CD8-positive, alpha-beta memory T cell (primary cell): ENCODE data around the gene LAPTM4A. TPM values are rescaled to one million over a fixed set of nuclear protein-coding genes. Genes with fewer than 3 reads are reported as not detected.

Source experiments
- CTCF ChIA-PET: fragments of 350-600 bp; sonication (Branson Sonifier 250); formaldehyde crosslinking; loops from one replicate; lab custom pipeline; 2021; ENCODE audit warnings: antibody characterized with exemption; lab: Charles Lee
- POLR2A ChIA-PET: fragments of 350-600 bp; sonication (Branson Sonifier 250); formaldehyde crosslinking; loops from one replicate; lab custom pipeline; 2021; ENCODE audit warnings: antibody characterized with exemption; lab: Charles Lee
- DNase-seq, 5 donors: peaks; one replicate each; pipeline versions ENCODE4 v3.0.0 to v3.0.0-alpha.2; 2020 to 2022; ENCODE audit warnings: mixed read lengths in 1 of 5
- H3K27ac ChIP-seq: one replicate; pipeline ENCODE4 v1.7.0; 2013; ENCODE audit warnings: low read depth, mild to moderate bottlenecking, low read length, moderate library complexity
- H3K27me3 ChIP-seq: 2 replicates; pipeline ENCODE4 v1.7.0; 2013; ENCODE audit warnings: low read length, mild to moderate bottlenecking; ENCODE audit not compliant: insufficient read depth, poor library complexity, severe bottlenecking
- H3K36me3 ChIP-seq: 2 replicates; pipeline ENCODE4 v1.7.0; 2013; ENCODE audit warnings: mild to moderate bottlenecking, low read length, moderate library complexity; ENCODE audit not compliant: insufficient read depth
- H3K4me1 ChIP-seq: 2 replicates; pipeline ENCODE4 v1.7.0; 2013; ENCODE audit warnings: mild to moderate bottlenecking, low read length, moderate library complexity; ENCODE audit not compliant: insufficient read depth
- H3K4me3 ChIP-seq: 2 replicates; pipeline ENCODE4 v1.7.0; 2013; ENCODE audit warnings: mild to moderate bottlenecking, low read length
- H3K9me3 ChIP-seq: 2 replicates; pipeline ENCODE4 v1.7.0; 2013; ENCODE audit warnings: mild to moderate bottlenecking, low read length
- H3K27ac Mint-ChIP-seq, 8 donors: one replicate each; pipeline ENCODE4 v1.8.0; 2020 to 2021; ENCODE audit warnings: mixed read lengths in 8 of 8, mild to moderate bottlenecking in 6 of 8, inconsistent platforms in 3 of 8, moderate library complexity in 3 of 8
- H3K27me3 Mint-ChIP-seq, 2 donors: one replicate each; pipeline ENCODE4 v1.8.0; 2020 to 2021; ENCODE audit warnings: mixed read lengths in 2 of 2, mild to moderate bottlenecking in 1 of 2, moderate library complexity in 1 of 2
- H3K36me3 Mint-ChIP-seq, 3 donors: one replicate each; pipeline ENCODE4 v1.8.0; 2020 to 2021; ENCODE audit warnings: mixed read lengths in 3 of 3, inconsistent platforms in 1 of 3, mild to moderate bottlenecking in 1 of 3
- H3K4me1 Mint-ChIP-seq, 3 donors: one replicate each; pipeline ENCODE4 v1.8.0; 2020 to 2021; ENCODE audit warnings: mixed read lengths in 3 of 3, inconsistent platforms in 1 of 3, mild to moderate bottlenecking in 1 of 3
- H3K4me3 Mint-ChIP-seq, 7 donors: one replicate each; pipeline ENCODE4 v1.8.0; 2020 to 2021; ENCODE audit warnings: mixed read lengths in 7 of 7, mild to moderate bottlenecking in 6 of 7, moderate library complexity in 4 of 7, inconsistent platforms in 2 of 7
- H3K9me3 Mint-ChIP-seq, 5 donors: one replicate each; pipeline ENCODE4 v1.8.0; 2020 to 2022; ENCODE audit warnings: mixed read lengths in 5 of 5, mild to moderate bottlenecking in 3 of 5, moderate library complexity in 2 of 5, inconsistent platforms in 1 of 5
- polyA plus RNA-seq: library from polyadenylated mRNA; unstranded; fragments of 300-500 nt; fragmentation: Illumina TruSeq; gene quantifications from one replicate; pipeline ENCODE4 v1.2.3, GENCODE V29; 2021
- total RNA-seq, 2 experiments: library from RNA; stranded (reverse); gene quantifications; one replicate each; pipeline ENCODE4 v1.2.3, GENCODE V29; 2021

The LAPTM4A gene
- total and polyA plus RNA-seq, 3 experiments from 2014 or later, result 29.0 to 119 (median 31.0) TPM

DNA sequence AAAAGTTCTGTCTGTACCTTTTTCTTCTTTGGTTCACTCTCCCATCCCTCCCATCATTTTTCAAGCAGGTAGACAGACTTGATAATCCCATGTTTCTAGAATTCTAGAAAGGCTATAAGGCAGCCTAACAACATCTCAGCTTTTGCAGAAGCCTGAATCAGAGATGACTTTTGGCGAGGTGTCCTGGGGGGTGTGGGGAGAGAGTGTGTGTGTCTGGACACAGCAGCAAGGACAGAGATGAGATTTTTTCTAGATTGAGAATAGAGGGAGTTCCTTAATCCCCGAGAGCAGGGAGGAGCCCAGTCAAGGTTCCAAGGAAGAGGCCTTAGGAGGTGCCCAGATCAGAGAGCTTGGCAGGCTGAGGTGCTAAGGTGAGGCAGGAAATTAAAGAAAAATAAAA is 22.0 kb upstream of the LAPTM4A start:
- Mint-ChIP-seq H3K36me3 (no peaks in the 10 kb centered on the region), H3K27ac (no peak overlapping the region), H3K27me3 (peaks cover 10 to 24% of the 10 kb centered on the region in 2 donors), H3K9me3 (no peaks in the 10 kb centered on the region), H3K4me1 (no peaks in the 10 kb centered on the region), H3K4me3 (no peak overlapping the region)
- Histone ChIP-seq H3K4me1 (no peaks in the 10 kb centered on the region), H3K27me3 (no peaks in the 10 kb centered on the region), H3K27ac (no peak overlapping the region), H3K4me3 (no peak overlapping the region), H3K36me3 (no peaks in the 10 kb centered on the region), H3K9me3 (no peaks in the 10 kb centered on the region)
- ChIA-PET CTCF (interaction anchor here (1.0 kb wide), 1 partner anchor 17 kb away, joined by 3 read pairs; no protein-coding TSS in a partner anchor), POLR2A (no interaction called here)
- DNase-seq, result no peak

DNA sequence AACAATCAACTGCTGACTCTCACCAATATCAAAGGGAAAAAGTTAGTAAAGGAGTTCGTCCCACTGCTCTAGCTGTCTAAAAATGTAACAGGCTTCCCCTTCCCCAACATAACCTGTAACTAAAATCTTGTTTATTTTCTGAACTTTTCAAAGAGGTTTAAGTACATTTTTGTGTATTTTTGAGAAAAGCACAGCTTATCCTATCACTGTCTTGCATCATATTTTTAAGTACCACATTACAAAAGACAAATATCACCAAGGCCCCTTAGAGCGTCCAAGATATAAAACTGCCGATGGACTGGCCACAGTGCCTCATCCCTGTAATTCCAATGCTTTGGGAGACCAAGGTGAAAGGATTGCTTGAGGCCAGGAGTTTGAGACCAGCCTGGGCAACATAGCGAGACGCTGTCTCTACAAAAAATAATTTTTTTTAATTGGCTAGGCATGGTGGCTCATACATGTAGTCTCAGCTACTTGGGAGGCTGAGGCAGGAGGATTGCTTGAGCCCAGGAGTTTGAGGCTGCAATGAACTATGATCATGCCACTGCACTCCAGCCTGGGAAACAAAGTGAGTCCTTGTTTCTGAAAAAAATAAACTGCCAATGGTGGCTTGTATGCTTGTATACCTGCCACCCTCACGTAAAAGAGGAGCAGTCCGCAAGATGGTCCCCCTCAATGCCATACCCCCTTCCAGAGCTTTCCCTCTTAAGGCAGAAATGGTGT is 21.2 kb upstream of the LAPTM4A start:
- CTCF ChIA-PET, result interaction anchor here (1.0 kb wide), 1 partner anchor 18 kb away, joined by 3 read pairs; no protein-coding TSS in a partner anchor
- no peaks in the 10 kb centered on the region for H3K4me1 Mint-ChIP-seq
- Histone ChIP-seq H3K4me1 (no peaks in the 10 kb centered on the region), H3K9me3 (no peaks in the 10 kb centered on the region), H3K4me3 (no peak overlapping the region), H3K27ac (no peak overlapping the region), H3K27me3 (no peaks in the 10 kb centered on the region), H3K36me3 (no peaks in the 10 kb centered on the region)
- peaks cover 0 to 2% (median 0%) of the 10 kb centered on the region in 5 donors for H3K9me3 Mint-ChIP-seq
- no peak overlapping the region for H3K27ac Mint-ChIP-seq
- POLR2A ChIA-PET, result no interaction called here
- H3K36me3 Mint-ChIP-seq, result peaks cover 0 to 1% (median 0%) of the 10 kb centered on the region in 3 donors
- H3K27me3 Mint-ChIP-seq, result peaks cover 11 to 32% of the 10 kb centered on the region in 2 donors
- no peak for DNase-seq
- H3K4me3 Mint-ChIP-seq, result no peak overlapping the region

DNA sequence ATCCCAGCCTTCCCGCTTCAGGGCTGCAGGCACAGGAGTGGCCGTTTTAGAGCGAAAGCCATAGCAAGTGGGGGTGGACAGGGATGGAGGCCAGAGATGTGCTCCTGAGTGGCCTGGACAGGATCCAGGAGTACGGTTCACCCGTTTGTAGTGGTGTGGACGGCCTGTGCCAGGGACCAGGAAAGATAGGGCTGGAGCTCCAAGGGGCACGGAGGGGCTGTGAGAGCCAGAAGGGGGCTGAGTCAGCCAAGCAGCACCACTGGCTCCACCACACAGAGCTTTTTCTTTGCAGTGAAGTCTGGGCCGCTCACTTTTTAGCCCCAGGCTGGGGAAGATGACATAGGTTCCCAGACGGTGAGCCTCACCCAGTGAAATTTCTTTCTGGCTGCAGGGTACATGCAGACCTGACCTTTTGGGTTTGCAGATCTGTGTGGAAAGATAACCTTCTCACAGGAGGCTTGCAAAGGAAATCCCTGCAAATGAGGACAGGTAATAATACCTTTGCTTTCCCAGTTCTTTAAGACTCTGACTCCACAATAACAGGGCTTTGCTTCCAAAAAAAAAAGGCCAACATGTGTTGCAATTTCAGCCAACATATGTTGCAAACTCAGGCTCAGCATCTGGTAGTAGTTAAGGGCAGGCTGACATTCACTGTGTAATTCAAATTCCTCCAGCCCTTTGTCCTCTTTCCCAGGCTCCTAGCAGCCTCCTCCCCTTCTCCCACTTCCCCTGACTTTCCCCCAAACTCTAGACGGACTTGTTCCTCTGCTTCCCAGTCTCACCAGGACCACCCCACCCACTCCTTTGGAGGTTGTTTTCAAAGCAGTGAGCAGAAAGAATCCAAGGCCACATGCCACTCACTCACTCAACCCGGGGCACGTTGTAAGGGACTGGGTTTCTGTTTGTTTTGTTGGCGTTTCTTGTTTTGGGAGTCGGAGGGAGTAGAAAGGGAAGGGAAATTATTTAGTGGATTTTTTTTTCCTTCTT is 20.3 kb upstream of the LAPTM4A start:
- DNase-seq, result no peak
- no peaks in the 10 kb centered on the region for H3K4me1 ChIP-seq

DNA sequence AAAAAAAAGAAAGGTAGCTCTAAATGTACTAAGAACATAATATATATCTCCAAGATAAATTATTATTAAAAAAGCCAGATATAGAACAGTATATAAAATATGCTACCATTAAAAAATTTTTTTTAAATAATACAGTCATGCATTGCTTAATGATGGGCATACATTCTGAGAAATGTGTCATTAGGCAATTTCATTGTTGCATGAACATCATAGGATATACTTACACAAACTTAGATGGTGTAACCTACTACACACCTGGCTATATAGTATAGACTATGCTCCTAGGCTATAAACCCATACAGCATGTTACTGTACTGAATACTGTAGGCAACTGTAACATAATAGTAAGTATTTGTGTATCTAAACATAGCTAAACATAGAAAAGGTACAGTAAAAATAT is 18.3 kb upstream of the LAPTM4A start:
- Histone ChIP-seq H3K36me3 (no peaks in the 10 kb centered on the region), H3K4me3 (no peak overlapping the region), H3K4me1 (no peaks in the 10 kb centered on the region), H3K9me3 (no peaks in the 10 kb centered on the region), H3K27me3 (no peaks in the 10 kb centered on the region), H3K27ac (no peak overlapping the region)
- no peak overlapping the region for H3K27ac Mint-ChIP-seq
- no peaks in the 10 kb centered on the region for H3K4me1 Mint-ChIP-seq
- no peak overlapping the region for H3K4me3 Mint-ChIP-seq
- ChIA-PET POLR2A (no interaction called here), CTCF (no interaction called here)
- DNase-seq, result no peak
- peaks cover 0 to 2% (median 0%) of the 10 kb centered on the region in 5 donors for H3K9me3 Mint-ChIP-seq
- peaks cover 0 to 7% (median 0%) of the 10 kb centered on the region in 3 donors for H3K36me3 Mint-ChIP-seq
- H3K27me3 Mint-ChIP-seq, result peaks cover 9 to 23% of the 10 kb centered on the region in 2 donors

More for the DNA sequence above, 20.3 kb upstream of the LAPTM4A start:
- Mint-ChIP-seq H3K27me3 (peaks cover 9 to 31% of the 10 kb centered on the region in 2 donors), H3K36me3 (peaks cover 0 to 7% (median 0%) of the 10 kb centered on the region in 3 donors), H3K4me1 (no peaks in the 10 kb centered on the region), H3K9me3 (peaks cover 0 to 2% (median 0%) of the 10 kb centered on the region in 5 donors), H3K4me3 (no peak overlapping the region), H3K27ac (no peak overlapping the region)
- Histone ChIP-seq H3K27me3 (no peaks in the 10 kb centered on the region), H3K9me3 (no peaks in the 10 kb centered on the region), H3K27ac (no peak overlapping the region), H3K4me3 (no peak overlapping the region), H3K36me3 (no peaks in the 10 kb centered on the region)
- POLR2A ChIA-PET, result no interaction called here
- CTCF ChIA-PET, result no interaction called here

DNA sequence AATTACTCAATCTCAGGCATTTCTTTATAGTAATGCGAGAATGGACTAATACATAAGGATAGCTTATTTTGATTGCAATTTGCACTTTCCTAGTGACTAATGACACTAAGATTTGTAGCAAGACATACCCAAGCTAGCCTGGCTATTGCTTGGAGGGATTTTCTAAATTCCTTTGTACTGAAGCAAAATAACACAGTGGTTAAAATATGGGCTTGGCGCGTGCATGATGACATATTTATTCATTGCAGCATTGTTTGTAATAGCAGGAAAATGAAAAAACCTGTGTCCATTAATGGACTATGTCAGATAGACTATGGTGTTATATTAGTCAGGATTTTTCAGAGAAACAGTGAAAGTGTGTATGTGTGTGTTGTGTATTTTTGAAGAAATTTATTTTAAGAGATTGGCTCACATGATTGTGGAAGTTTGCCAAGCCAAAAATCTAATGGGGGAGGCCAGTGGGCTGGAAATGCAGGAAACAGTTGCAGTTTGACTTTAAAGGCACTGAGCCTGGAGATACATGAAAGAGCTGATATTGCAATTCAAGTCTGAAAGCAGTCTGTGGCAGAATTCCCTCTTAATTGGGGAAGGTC is 16.7 kb upstream of the LAPTM4A start:
- Histone ChIP-seq H3K4me3 (no peak overlapping the region), H3K9me3 (no peaks in the 10 kb centered on the region), H3K36me3 (no peaks in the 10 kb centered on the region), H3K27ac (no peak overlapping the region), H3K4me1 (no peaks in the 10 kb centered on the region), H3K27me3 (no peaks in the 10 kb centered on the region)
- DNase-seq, result no peak
- peaks cover 3 to 19% of the 10 kb centered on the region in 2 donors for H3K27me3 Mint-ChIP-seq
- H3K27ac Mint-ChIP-seq, result no peak overlapping the region
- H3K4me3 Mint-ChIP-seq, result no peak overlapping the region
- no peaks in the 10 kb centered on the region for H3K4me1 Mint-ChIP-seq
- CTCF ChIA-PET, result no interaction called here
- POLR2A ChIA-PET, result no interaction called here
- H3K9me3 Mint-ChIP-seq, result peaks cover 0 to 2% (median 0%) of the 10 kb centered on the region in 5 donors
- peaks cover 0 to 7% (median 0%) of the 10 kb centered on the region in 3 donors for H3K36me3 Mint-ChIP-seq

DNA sequence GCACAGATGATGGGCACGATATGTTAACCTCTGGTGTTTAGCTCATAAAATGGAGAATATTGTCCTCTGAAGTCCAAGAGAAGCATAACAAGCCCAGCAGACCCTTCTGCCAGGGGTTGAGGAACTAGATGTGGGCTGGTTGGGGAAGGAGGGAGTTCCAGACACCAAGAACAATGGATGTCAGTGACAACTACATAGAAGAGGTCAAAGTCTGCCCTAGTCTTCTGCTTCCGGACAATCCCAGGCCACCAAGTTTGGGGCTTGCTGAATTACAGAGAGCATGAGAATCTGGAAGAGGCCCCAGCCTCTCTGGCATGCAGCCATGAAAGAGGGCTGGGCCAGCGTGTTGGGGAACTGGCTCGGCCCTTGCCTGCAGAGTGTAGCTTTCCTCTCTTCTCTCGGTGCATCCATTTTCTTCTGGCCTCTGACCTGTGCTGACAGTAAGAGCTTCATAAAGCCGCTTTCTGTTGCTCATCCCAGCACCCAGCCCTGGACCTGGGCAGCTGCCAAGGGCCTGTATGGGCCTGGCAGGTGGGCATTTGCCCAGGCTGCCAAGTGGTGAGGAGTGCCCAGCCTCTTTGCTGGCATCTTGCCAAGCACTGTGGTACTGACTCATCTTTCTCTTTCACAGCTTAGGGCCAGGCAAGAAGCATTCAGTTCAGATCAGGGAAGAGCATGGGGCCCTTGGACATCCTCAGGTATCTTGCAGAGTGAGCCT is 14.6 kb upstream of the LAPTM4A start:
- DNase-seq, result no peak
- Mint-ChIP-seq H3K27ac (no peak overlapping the region), H3K36me3 (peaks cover 0 to 7% (median 0%) of the 10 kb centered on the region in 3 donors), H3K9me3 (peaks cover 0 to 2% (median 0%) of the 10 kb centered on the region in 5 donors), H3K27me3 (peaks cover 2 to 18% of the 10 kb centered on the region in 2 donors), H3K4me3 (no peak overlapping the region), H3K4me1 (no peaks in the 10 kb centered on the region)
- H3K9me3 ChIP-seq, result no peaks in the 10 kb centered on the region
- no peak overlapping the region for H3K4me3 ChIP-seq
- POLR2A ChIA-PET, result no interaction called here
- no peaks in the 10 kb centered on the region for H3K36me3 ChIP-seq
- no peaks in the 10 kb centered on the region for H3K27me3 ChIP-seq
- CTCF ChIA-PET, result no interaction called here
- no peaks in the 10 kb centered on the region for H3K4me1 ChIP-seq
- H3K27ac ChIP-seq, result no peak overlapping the region

DNA sequence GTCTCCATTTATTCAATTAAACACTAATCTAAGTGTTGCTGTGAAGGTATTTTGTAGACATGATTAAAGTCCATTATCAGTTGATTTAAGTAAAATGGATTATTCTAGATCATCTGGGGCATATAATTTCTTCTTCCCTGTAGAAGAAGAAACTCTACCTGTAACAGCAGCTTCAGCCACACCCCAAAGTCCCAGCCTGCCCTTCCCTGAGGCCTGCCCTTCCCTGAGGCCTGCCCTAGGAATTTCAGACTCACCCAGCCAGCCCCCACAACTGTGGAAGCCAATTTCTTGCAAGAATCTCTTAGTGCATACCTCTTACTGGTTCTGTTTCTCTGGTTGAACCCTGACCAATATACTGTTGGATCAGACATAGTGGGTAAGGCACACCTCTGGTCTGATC is 13.4 kb upstream of the LAPTM4A start:
- Histone ChIP-seq H3K4me1 (no peaks in the 10 kb centered on the region), H3K9me3 (no peaks in the 10 kb centered on the region), H3K4me3 (no peak overlapping the region), H3K36me3 (no peaks in the 10 kb centered on the region), H3K27me3 (no peaks in the 10 kb centered on the region), H3K27ac (no peak overlapping the region)
- peaks cover 2 to 15% of the 10 kb centered on the region in 2 donors for H3K27me3 Mint-ChIP-seq
- no peak overlapping the region for H3K27ac Mint-ChIP-seq
- H3K4me1 Mint-ChIP-seq, result no peaks in the 10 kb centered on the region
- H3K9me3 Mint-ChIP-seq, result peaks cover 0 to 2% (median 0%) of the 10 kb centered on the region in 5 donors
- H3K36me3 Mint-ChIP-seq, result peaks cover 0 to 7% (median 0%) of the 10 kb centered on the region in 3 donors
- CTCF ChIA-PET, result no interaction called here
- no peak overlapping the region for H3K4me3 Mint-ChIP-seq
- POLR2A ChIA-PET, result no interaction called here
- DNase-seq, result no peak
